GM06990 (cell line): ENCODE data around the gene ATOH8.

ENCODE experiments used
- DNase-seq: peaks from one replicate; pipeline ENCODE4 v3.0.0-alpha.2; 2011; ENCODE audit not compliant: insufficient read length; ENCODE audit errors: extremely low read depth
- H3K27me3 ChIP-seq: replicated peaks from 2 replicates; pipeline ENCODE4 v1.6.0; 2011; ENCODE audit warnings: low read length; ENCODE audit not compliant: control insufficient read depth, insufficient read depth
- H3K36me3 ChIP-seq: 2 replicates; pipeline ENCODE4 v1.5.1; 2011; ENCODE audit warnings: low read length; ENCODE audit not compliant: control insufficient read depth, insufficient read depth
- H3K4me3 ChIP-seq: replicated peaks from 2 replicates; pipeline ENCODE4 v1.5.1; 2011; ENCODE audit warnings: low read depth, mild to moderate bottlenecking, control low read depth, low read length
- CTCF ChIP-seq: IDR thresholded peaks from 2 replicates; pipeline ENCODE4 v1.5.1; 2011; ENCODE audit warnings: low read length, control low read depth, mild to moderate bottlenecking, inconsistent platforms; ENCODE audit not compliant: insufficient read depth, poor library complexity, severe bottlenecking

Gene ATOH8

DNA sequence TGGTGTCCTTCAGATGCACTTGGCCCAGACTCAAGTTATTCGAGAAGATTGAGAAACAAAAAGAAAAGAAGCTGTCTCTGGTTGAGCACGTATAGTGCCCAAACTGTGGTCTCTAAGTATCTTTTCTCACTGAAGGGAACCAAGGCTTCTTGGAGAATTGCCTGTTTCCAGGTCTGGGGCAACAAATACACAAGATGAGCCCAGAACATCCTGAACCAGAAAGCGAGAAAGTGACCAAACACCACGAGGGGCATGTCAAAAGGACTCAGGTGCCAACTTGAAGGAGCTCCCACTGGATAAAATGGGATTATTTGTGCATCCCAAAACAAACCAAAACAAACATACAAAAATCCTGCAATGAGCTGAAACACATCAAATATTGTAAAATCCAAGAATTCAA lies 13.6 kb upstream of the ATOH8 start:
- DNase-seq = no peak
- TF ChIP-seq CTCF = no peak
- H3K27me3 ChIP-seq = no peaks in the 10 kb centered on the region; the same call in 1 of the 2 replicates
- H3K4me3 ChIP-seq = no peak overlapping the region
- no peaks in the 10 kb centered on the region for H3K36me3 ChIP-seq

DNA sequence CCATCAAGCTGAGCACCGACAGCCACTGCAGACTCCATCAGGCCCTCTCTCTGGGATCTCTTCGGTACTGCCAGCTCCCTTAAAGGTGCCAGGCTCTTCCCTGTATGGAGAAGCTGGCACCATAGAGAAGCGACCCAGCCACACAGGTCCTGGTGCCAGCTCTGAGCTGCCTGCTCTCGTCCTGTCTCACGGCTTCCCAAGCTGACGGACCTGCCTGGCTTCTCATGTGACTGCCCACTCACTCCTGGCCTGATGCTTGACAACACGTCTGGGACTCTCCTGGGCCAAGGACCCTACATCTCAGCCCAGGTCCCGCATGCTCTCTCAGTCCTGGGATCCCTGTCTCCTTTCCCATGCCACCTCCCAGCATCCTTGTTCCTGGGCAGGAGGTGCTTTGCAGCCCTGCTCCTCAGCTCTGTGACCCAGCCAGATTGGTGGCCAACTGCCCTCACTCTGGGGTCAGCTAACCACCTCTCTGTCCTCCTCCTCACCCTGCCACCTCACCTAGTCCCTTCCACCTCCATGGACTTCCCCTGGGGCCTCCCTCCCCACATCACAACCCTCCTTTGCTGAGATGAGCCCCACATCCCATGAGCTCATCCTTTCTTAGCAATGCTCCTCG lies 12.5 kb upstream of the ATOH8 start:
- no peaks in the 10 kb centered on the region for H3K36me3 ChIP-seq
- no peaks in the 10 kb centered on the region; the same call in 1 of the 2 replicates for H3K27me3 ChIP-seq
- no peak for TF ChIP-seq CTCF
- DNase-seq = no peak
- H3K4me3 ChIP-seq = no peak overlapping the region

DNA sequence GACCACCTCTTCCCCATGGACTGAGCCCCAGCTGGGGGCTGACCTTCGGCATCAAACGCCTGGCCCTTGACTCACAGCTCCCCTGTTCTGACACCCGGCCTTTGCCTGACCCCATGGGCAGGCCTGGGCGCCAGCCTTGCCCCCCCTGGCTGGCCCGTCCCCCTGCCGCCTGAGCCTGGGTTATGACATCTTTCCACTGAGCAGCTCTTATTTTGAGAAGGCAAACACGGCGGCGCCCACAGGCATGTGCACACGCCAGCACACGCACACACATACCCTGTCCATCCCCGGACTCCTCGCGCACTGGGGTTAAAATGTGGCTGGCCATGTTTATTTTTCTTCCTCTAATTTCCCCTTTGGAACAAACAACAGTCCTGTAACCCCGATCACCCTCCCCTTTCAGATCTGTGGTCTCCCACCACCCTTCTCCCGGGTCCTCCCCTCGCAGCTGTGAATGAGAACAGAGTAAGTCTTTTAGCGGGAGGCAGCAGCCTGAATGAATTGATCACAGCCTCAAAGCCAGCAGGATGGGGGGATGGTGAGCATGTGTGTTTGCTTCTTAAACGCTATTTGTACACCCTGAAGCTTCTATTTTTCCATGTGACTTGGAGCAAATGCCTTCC lies 11.8 kb upstream of the ATOH8 start:
- H3K27me3 ChIP-seq = no peaks in the 10 kb centered on the region; the same call in 1 of the 2 replicates
- DNase-seq = no peak
- TF ChIP-seq CTCF = no peak
- H3K4me3 ChIP-seq = no peak overlapping the region
- no peaks in the 10 kb centered on the region for H3K36me3 ChIP-seq

- DNase-seq = no peak
- TF ChIP-seq CTCF = no peak
- no peaks in the 10 kb centered on the region for H3K36me3 ChIP-seq
- H3K27me3 ChIP-seq = no peaks in the 10 kb centered on the region; the same call in none of the 2 replicates
- H3K4me3 ChIP-seq = no peak overlapping the region
These were observed 10.3 kb upstream of the ATOH8 start for GRCh38 chr2:85743304-85743978.

- Histone ChIP-seq H3K4me3 (no peak overlapping the region), H3K36me3 (no peaks in the 10 kb centered on the region)
- TF ChIP-seq CTCF = no peak
These were observed 9.7 kb upstream of the ATOH8 start for GRCh38 chr2:85744055-85744454.

More at GRCh38 chr2:85744055-85744454, 9.7 kb upstream of the ATOH8 start:
- DNase-seq = no peak
- H3K27me3 ChIP-seq = peaks cover 1% of the 10 kb centered on the region
